ENCODE measurements around the gene KRT16. TPM values are rescaled to one million over a fixed set of nuclear protein-coding genes. Genes with fewer than 3 reads are reported as not detected.

Gene KRT16
- total RNA-seq, 1 experiment from 2014 or later = not detected

- Histone ChIP-seq H2BK15ac (ENCODE audit: low read depth, low read length) (no peak overlapping the region), H3K4me1 (ENCODE audit: insufficient read depth, low read length) (no peaks in the 10 kb centered on the region; the same call in 1 of the 2 replicates)
- no peak overlapping the region; a peak in 1 of 7 replicates for H3K27ac Mint-ChIP-seq
These were observed 8.2 kb upstream of the KRT16 start for GRCh38 chr17:41620583-41621434.

More at GRCh38 chr17:41620583-41621434, 8.2 kb upstream of the KRT16 start:
- no peak overlapping the region for H2BK12ac ChIP-seq (ENCODE audit: insufficient read length, low read depth, low read length)
- H3K9ac ChIP-seq (ENCODE audit: extremely low read depth, insufficient read length, low read length) = no peak overlapping the region
- DNase-seq = no peak
- H4K91ac ChIP-seq (ENCODE audit: insufficient read length, low read depth, low read length) = no peak overlapping the region
- no peaks in the 10 kb centered on the region; the same call in 1 of the 2 replicates for H3K27me3 Mint-ChIP-seq (ENCODE audit: low read depth)
- H3K23ac ChIP-seq (ENCODE audit: insufficient read length, low read depth, low read length) = no peak overlapping the region
- no peak overlapping the region for H3T11ph ChIP-seq (ENCODE audit: low read length)
- no peaks in the 10 kb centered on the region for H3K23me2 ChIP-seq (ENCODE audit: insufficient read length, low read depth, low read length, poor library complexity, severe bottlenecking)
- no peak overlapping the region for H2AK5ac ChIP-seq (ENCODE audit: insufficient read length, low read length)
- no peaks in the 10 kb centered on the region for H3K9me3 Mint-ChIP-seq
- no peaks in the 10 kb centered on the region for H3K79me2 ChIP-seq (ENCODE audit: insufficient read depth, low read length)
- H3K27ac ChIP-seq (ENCODE audit: insufficient read length, low read depth, low read length) = no peak overlapping the region
- H3K4me2 ChIP-seq (ENCODE audit: insufficient read depth, insufficient read length, low read length) = no peak overlapping the region
- H4K20me1 ChIP-seq (ENCODE audit: control insufficient read depth, insufficient read depth, insufficient read length) = no peaks in the 10 kb centered on the region
- no CpG with 5 or more reads among the region's 21 CpGs for WGBS (ENCODE audit: extremely low coverage, insufficient read length, low lambda C conversion rate)
- no peak overlapping the region for H2BK5ac ChIP-seq (ENCODE audit: insufficient read length, low read length)
- H3K14ac ChIP-seq (ENCODE audit: insufficient read depth, low read length) = no peak overlapping the region
- H3K27me3 ChIP-seq (ENCODE audit: insufficient read depth, low read length) = no peaks in the 10 kb centered on the region
- H3K9me3 ChIP-seq (ENCODE audit: control insufficient read depth, low read depth, low read length) = no peaks in the 10 kb centered on the region
- no peak overlapping the region for H4K8ac ChIP-seq (replicated peaks; ENCODE audit: insufficient read length, low read depth, low read length)
- H2BK20ac ChIP-seq (ENCODE audit: low read depth, low read length, poor library complexity, severe bottlenecking) = no peak overlapping the region
- H2BK120ac ChIP-seq (ENCODE audit: low read depth, low read length, poor library complexity, severe bottlenecking) = no peak overlapping the region
- H3K36me3 Mint-ChIP-seq (ENCODE audit: insufficient read depth in 1 of 3, low read depth in 3 of 3) = no peaks in the 10 kb centered on the region; a peak in 2 of 7 replicates
- no peak overlapping the region for H3K56ac ChIP-seq (ENCODE audit: insufficient read length, low read depth, low read length)
- H3K79me1 ChIP-seq (ENCODE audit: insufficient read depth, low read depth, low read length, poor library complexity, severe bottlenecking) = no peaks in the 10 kb centered on the region
- no peak overlapping the region for H4K5ac ChIP-seq (ENCODE audit: insufficient read length, low read depth, low read length)
- H3K4ac ChIP-seq (ENCODE audit: low read depth, low read length) = no peak overlapping the region
- H3K18ac ChIP-seq (ENCODE audit: insufficient read length, low read depth, low read length) = no peak overlapping the region
- H3K4me1 Mint-ChIP-seq = peaks cover 12 to 31% of the 10 kb centered on the region in 2 experiments
- H2AFZ ChIP-seq (ENCODE audit: low read length) = no peak overlapping the region
- no peak overlapping the region for H3K4me3 Mint-ChIP-seq
- peak; percentile 35; the same call in 2 of the 3 replicates for TF ChIP-seq CTCF (conservative IDR thresholded peaks at IDR 0.05)
